DMS 273 treated with DMSO at 0.1 percent for 48 hours (cell line): ENCODE measurements around the gene LORICRIN.
"Not testable (repeated sequence)": the region's sequence is repeated elsewhere in the genome, so short reads cannot be mapped to it uniquely, and the experiment has no call there.

Experiments
- DNase-seq: peaks from one replicate; lab custom pipeline; 2025; lab: John Stamatoyannopoulos, UW

The LORICRIN gene, protein sequence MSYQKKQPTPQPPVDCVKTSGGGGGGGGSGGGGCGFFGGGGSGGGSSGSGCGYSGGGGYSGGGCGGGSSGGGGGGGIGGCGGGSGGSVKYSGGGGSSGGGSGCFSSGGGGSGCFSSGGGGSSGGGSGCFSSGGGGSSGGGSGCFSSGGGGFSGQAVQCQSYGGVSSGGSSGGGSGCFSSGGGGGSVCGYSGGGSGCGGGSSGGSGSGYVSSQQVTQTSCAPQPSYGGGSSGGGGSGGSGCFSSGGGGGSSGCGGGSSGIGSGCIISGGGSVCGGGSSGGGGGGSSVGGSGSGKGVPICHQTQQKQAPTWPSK

GRCh38 chr1:153259387-153259786, at the start of gene LORICRIN:
LORICRIN (plus strand) TSS chr1:153259687; CDS start chr1:153260950, 1,263 bp downstream.
- DNase-seq = no peak

GRCh38 chr1:153210206-153210605, 49.3 kb upstream of the LORICRIN start:
- DNase-seq = no peak

DNA sequence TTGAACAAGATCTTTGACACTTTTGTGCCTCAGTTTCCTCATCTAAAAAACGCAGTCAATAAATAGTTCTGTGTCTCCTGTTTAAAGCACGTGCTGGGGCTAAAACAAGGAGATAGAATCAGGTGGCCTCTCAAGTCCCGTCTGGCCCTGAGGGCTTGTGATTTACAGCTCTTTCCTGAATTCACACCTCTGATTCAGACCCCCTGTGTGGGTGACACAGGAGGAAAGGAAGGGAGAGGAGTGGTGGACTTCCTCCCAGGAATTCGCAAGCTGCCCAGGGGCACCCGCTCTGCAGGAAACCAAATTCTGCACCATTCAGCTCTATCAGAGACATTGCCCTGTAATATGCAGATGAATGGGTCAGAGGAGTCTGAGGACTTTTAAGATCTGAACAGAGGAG, 47.3 kb upstream of the LORICRIN start:
- DNase-seq = no peak

- no peak for DNase-seq
Observed at GRCh38 chr1:153213519-153213918, 46.0 kb upstream of the LORICRIN start.

- DNase-seq = no peak
Observed at GRCh38 chr1:153217212-153217611, 42.3 kb upstream of the LORICRIN start, which contains the start of gene PRR9. PRR9 (plus strand) TSS chr1:153217584; CDS start chr1:153218145, 561 bp downstream.

- DNase-seq = no peak
Observed at GRCh38 chr1:153217744-153218416, 41.6 kb upstream of the LORICRIN start.

- no peak for DNase-seq
Observed at GRCh38 chr1:153220606-153221303, 38.7 kb upstream of the LORICRIN start.

DNA sequence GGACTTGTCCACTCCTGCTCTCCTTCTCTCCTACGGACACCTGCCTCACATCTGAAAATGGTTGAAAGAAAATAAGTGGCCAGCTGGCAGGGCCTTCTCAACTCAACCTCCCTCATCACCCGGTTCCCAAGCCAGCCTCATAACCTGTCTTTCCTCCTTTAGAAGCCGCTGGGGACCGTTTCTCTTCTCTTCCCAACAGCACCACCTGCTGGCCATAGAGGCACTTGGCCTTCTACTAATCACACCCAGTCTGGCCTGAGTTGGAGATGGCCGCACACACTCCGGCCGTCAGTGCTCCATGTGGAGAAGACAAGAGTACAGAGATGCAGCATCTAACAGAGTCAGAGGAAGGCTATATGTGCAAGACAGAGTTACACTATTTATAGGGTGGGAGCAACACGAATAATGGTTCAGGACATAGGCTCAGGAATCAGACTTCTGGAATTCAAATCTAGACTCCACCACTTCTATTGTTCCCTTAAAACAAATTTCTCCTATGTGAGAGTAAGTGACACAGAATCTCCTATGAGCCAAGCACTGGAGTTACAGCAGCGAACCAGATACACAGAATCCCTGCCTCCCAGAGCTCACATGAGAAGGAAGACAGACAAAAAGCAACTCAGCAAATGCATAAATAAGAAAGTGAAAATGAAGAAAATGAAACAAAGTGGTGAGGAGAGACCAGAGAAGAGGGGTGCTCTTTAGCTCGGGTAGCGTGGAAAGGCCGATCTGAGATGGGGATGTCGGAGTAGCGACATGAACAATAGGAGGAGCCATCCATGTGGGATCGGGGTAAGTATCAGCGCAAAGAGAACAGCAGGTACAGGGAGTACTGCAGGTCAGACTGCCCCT, 36.2 kb upstream of the LORICRIN start:
- DNase-seq = not testable (repeated sequence)

DNA sequence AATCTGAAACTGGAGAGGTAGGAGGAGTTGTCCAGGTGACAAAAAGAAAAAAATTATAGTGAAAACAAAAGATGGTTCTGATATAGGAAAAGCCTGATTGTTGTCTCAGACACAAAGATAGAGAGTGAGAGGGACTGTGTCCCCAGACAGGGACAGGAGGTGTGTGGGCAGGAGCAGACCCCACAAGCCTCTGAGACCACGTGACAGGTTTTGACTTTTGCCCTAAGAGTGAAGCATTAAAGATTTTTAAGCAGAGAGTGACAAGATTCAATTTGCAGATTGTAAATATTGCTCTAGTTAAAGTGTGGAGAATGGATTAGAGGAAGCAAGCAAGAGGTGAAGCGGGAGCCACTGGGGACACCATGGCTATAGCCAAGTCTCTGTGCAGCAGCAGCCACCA, 31.7 kb upstream of the LORICRIN start:
- no peak for DNase-seq

DNA sequence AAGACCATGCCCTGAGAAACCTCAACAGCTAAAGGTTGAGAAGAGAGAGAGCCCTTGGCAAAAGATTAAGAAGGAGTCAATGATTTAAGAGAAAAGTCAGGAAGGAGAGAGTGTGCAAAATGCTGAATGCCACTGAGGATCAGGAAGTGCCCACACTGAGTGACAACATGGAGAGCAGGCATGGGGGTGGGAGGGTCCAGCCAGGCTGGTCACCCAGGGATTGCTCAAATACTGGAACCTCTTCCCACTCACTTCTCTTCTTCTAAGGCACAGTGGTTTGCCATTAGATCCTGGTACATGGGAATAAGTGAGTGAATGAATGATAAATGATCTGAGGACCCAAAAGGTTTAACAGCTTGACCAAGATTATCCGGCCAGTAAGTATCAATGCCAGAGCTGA, 31.0 kb upstream of the LORICRIN start:
- no peak for DNase-seq

GRCh38 chr1:153229076-153229829, 30.2 kb upstream of the LORICRIN start:
- not testable (repeated sequence) for DNase-seq

- no peak for DNase-seq
Observed at GRCh38 chr1:153231363-153231762, 28.1 kb upstream of the LORICRIN start.

DNA sequence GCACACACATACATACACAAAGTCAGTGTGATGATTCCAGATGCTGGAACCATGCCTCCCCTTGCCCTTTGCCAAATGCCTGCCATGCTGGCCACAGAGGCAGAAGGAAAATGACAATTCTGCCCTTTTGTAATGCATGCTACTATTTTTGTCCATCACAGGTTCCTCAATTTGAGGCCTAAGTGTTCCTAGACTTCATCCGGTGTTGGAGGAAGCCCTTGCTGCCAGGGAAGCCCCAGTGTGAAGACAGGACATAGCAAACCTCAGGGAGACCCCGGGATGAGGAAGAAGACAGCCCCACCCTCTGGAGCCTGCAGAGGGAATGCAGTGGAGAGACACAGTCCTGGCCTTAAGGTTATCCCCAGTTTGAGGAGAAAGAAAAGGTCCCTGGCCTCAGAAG, 27.7 kb upstream of the LORICRIN start:
- no peak for DNase-seq

- no peak for DNase-seq
Observed at GRCh38 chr1:153232553-153232952, 26.9 kb upstream of the LORICRIN start.

GRCh38 chr1:153233448-153233847, 26.0 kb upstream of the LORICRIN start:
- no peak for DNase-seq

DNA sequence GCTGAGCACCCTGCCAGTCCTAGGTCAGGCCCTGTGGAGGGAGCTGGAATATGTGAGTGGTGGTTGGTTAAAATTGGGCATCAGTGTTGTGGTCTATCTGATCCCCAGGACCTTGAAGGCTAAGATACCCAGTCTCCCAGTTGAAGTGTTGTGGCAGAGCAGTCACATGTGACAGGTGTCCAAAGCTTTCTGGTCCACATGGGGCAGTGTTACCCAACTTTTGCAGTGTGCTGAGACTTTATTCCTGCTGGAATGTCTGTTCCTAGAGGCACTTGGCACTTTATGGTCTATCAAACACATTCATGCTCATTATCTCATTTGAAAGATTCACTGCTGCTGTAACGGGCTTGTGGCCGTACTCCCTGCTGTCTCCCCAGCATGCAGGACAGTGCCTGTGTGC, 21.0 kb upstream of the LORICRIN start:
- no peak for DNase-seq

DNA sequence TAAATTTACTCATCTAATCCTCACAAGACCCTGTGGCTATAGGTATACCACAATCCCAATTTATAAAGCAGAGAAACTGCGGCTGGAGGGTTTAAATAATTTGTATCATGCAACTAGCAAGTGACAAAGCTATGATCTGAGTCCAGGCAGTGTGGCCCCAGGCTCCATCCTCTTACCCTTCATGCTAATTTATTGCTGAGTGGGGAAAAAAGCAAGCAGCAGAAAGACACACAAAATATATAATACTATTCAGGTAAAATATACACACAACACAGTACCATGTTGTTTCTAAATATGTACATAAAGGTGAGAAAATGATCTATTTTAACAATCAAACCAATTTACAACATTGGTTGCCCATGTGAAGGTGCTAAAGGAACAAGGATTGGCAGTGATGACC, 17.3 kb upstream of the LORICRIN start:
- DNase-seq = no peak

- DNase-seq = no peak
Observed at GRCh38 chr1:153245466-153245865, 14.0 kb upstream of the LORICRIN start.

DNA sequence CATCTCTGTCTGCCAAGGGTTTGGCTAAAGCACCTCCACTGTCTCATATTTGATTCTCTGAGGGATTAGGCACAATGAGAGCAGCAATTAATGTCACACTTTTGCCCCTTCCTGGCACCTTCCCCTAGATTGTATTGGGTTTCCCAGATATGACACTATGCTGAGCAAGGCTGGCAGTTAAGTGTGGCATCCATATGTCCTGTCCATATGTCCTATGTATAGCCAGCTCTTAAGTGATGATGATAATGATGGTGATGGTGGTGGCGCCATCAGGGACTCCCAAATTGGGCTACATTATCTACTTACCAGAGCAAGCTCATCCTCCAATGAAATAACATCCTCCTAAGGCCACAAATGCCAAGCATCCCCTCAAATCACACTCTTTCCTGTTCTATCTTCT, 13.5 kb upstream of the LORICRIN start:
- DNase-seq = no peak

DNA sequence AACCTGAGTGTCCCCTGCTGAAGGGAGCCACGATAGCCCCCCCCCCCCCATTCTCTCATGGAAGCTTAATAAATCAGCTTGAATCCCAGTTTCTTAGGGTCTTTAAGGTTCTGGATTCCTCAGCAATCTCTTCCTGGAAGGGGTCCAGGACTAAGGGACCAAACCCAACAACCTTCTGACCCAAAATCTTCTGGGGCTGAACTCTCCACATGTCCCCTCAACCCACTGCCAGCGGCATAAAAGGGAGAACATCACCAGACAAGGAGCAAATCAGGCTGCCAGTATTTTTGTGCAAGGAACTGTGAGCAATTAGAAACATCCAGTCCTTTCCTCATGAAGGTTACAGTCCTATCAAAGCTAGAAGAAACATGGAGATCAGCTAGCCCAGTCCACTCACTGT, 12.7 kb upstream of the LORICRIN start:
- no peak for DNase-seq

GRCh38 chr1:153248176-153248879, 11.2 kb upstream of the LORICRIN start:
- DNase-seq = no peak
